Measurements from ENCODE around the gene HCAR3. TPM values are rescaled to one million over a fixed set of nuclear protein-coding genes. Genes with fewer than 3 reads are reported as not detected.
"Not testable (repeated sequence)": the region's sequence is repeated elsewhere in the genome, so short reads cannot be mapped to it uniquely, and the experiment has no call there.

Gene HCAR3
- polyA plus RNA-seq, 2 donors = 7.5 to 10.2 TPM

GRCh38 chr12:122681814-122682213 is 34.8 kb downstream of the HCAR3 start:
- Histone ChIP-seq H3K4me1 (ENCODE audit: control insufficient read depth in 2 of 2, insufficient read depth in 2 of 2, low read length in 1 of 2) (peaks cover 0 to 2% of the 10 kb centered on the region in 2 donors), H3K4me3 (ENCODE audit: low read depth in 1 of 2, low read length in 2 of 2) (no peak overlapping the region), H3K27me3 (ENCODE audit: control insufficient read depth in 1 of 2, insufficient read depth in 2 of 2, low read length in 2 of 2) (no peaks in the 10 kb centered on the region), H3K27ac (ENCODE audit: low read depth in 2 of 2, low read length in 1 of 2) (no peak overlapping the region), H3K36me3 (ENCODE audit: control insufficient read depth in 2 of 2, insufficient read depth in 2 of 2, low read length in 1 of 2) (no peaks in the 10 kb centered on the region), H3K9me3 (ENCODE audit: control insufficient read depth in 2 of 2, insufficient read depth in 1 of 2, low read depth in 1 of 2, low read length in 1 of 2) (no peaks in the 10 kb centered on the region)
- 74 to 80% methylated on average over 4 of the region's 4 CpGs for WGBS, 2 donors

GRCh38 chr12:122680989-122681388 is 35.6 kb downstream of the HCAR3 start:
- WGBS, 2 donors = 87 to 91% methylated on average over 6 of the region's 6 CpGs
- not testable (repeated sequence) for H3K9me3 ChIP-seq (ENCODE audit: control insufficient read depth in 2 of 2, insufficient read depth in 1 of 2, low read depth in 1 of 2, low read length in 1 of 2); H3K4me1 ChIP-seq (ENCODE audit: control insufficient read depth in 2 of 2, insufficient read depth in 2 of 2, low read length in 1 of 2)

DNA sequence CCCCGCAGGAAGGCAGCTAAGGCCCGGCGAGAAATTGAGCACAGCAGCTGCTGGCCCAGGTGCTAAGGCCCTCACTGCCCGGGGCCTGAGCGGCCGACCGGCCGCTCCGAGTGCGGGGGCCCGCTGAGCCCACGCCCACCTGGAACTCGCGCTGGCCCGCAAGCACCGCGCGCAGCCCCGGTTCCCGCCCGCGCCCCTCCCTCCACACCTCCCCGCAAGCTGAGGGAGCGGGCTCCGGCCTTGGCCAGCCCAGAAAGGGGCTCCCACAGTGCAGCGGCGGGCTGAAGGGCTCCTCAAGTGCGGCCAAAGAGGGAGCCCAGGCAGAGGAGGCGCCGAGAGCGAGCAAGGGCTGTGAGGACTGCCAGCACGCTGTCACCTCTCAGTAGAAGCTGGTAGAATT is 39.8 kb downstream of the HCAR3 start:
- WGBS, 2 donors = 95% methylated on average over 28 to 32 of the region's 32 CpGs
- not testable (repeated sequence) for H3K27ac ChIP-seq (ENCODE audit: low read depth in 2 of 2, low read length in 1 of 2); H3K27me3 ChIP-seq (ENCODE audit: control insufficient read depth in 1 of 2, insufficient read depth in 2 of 2, low read length in 2 of 2)

More at GRCh38 chr12:122680989-122681388, 35.6 kb downstream of the HCAR3 start:
- H3K36me3 ChIP-seq (ENCODE audit: control insufficient read depth in 2 of 2, insufficient read depth in 2 of 2, low read length in 1 of 2); H3K27ac ChIP-seq (ENCODE audit: low read depth in 2 of 2, low read length in 1 of 2); H3K4me3 ChIP-seq (ENCODE audit: low read depth in 1 of 2, low read length in 2 of 2); H3K27me3 ChIP-seq (ENCODE audit: control insufficient read depth in 1 of 2, insufficient read depth in 2 of 2, low read length in 2 of 2): not testable (repeated sequence)

DNA sequence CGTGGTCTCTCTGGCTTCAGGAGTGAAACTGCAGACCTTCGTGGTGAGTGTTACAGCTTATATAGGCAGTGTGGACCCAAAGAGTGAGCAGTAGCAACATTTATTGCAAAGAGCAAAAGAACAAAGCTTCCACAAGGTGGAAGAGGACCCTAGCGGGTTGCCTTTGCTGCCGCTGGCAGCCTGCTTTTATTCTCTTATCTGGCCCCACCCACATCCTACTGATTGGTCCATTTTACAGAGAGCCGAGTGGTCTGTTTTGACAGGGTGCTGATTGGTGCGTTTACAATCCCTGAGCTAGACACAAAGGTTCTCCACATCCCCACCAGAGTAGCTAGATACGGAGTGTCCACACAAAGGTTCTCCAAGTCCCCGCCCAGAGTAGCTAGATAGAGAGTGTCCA is 40.6 kb downstream of the HCAR3 start:
- not testable (repeated sequence) for H3K9me3 ChIP-seq (ENCODE audit: control insufficient read depth in 2 of 2, insufficient read depth in 1 of 2, low read depth in 1 of 2, low read length in 1 of 2); H3K4me1 ChIP-seq (ENCODE audit: control insufficient read depth in 2 of 2, insufficient read depth in 2 of 2, low read length in 1 of 2); H3K27ac ChIP-seq (ENCODE audit: low read depth in 2 of 2, low read length in 1 of 2); H3K27me3 ChIP-seq (ENCODE audit: control insufficient read depth in 1 of 2, insufficient read depth in 2 of 2, low read length in 2 of 2); H3K4me3 ChIP-seq (ENCODE audit: low read depth in 1 of 2, low read length in 2 of 2); H3K36me3 ChIP-seq (ENCODE audit: control insufficient read depth in 2 of 2, insufficient read depth in 2 of 2, low read length in 1 of 2)
- 89 to 92% methylated on average over 8 of the region's 8 CpGs for WGBS, 2 donors

More for the DNA sequence above, 39.8 kb downstream of the HCAR3 start:
- not testable (repeated sequence) for H3K9me3 ChIP-seq (ENCODE audit: control insufficient read depth in 2 of 2, insufficient read depth in 1 of 2, low read depth in 1 of 2, low read length in 1 of 2); H3K4me1 ChIP-seq (ENCODE audit: control insufficient read depth in 2 of 2, insufficient read depth in 2 of 2, low read length in 1 of 2); H3K4me3 ChIP-seq (ENCODE audit: low read depth in 1 of 2, low read length in 2 of 2); H3K36me3 ChIP-seq (ENCODE audit: control insufficient read depth in 2 of 2, insufficient read depth in 2 of 2, low read length in 1 of 2)

DNA sequence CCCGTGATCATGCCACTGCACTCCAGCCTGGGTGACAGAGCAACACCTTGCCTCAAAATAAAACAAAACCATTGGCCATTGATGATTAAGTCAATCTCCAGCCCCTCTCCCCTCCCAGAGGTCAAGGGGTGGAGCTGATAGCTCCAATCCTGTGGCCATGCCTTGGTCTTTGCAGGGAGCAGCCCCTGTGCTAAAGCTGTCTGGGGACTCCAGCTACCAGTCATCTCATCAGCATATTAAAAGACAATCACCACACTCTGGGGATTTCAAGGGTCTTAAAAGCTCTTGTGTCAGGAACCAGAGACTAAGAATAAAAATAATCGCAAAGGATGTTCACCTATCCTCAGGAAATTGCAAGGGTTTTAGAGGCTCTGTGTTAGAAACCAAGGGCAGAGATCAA is 44.1 kb downstream of the HCAR3 start:
- H3K4me3 ChIP-seq (ENCODE audit: low read depth in 1 of 2, low read length in 2 of 2) = no peak overlapping the region
- H3K36me3 ChIP-seq (ENCODE audit: control insufficient read depth in 2 of 2, insufficient read depth in 2 of 2, low read length in 1 of 2) = no peaks in the 10 kb centered on the region
- no peaks in the 10 kb centered on the region for H3K4me1 ChIP-seq (ENCODE audit: control insufficient read depth in 2 of 2, insufficient read depth in 2 of 2, low read length in 1 of 2)
- no peak overlapping the region for H3K27ac ChIP-seq (ENCODE audit: low read depth in 2 of 2, low read length in 1 of 2)
- 78 to 86% methylated on average over 2 of the region's 2 CpGs for WGBS, 2 donors
- no peaks in the 10 kb centered on the region for H3K9me3 ChIP-seq (ENCODE audit: control insufficient read depth in 2 of 2, insufficient read depth in 1 of 2, low read depth in 1 of 2, low read length in 1 of 2)
- no peaks in the 10 kb centered on the region for H3K27me3 ChIP-seq (ENCODE audit: control insufficient read depth in 1 of 2, insufficient read depth in 2 of 2, low read length in 2 of 2)

GRCh38 chr12:122669397-122670070 is 47.1 kb downstream of the HCAR3 start:
- 49 to 52% methylated on average over 5 of the region's 5 CpGs for WGBS, 2 donors
- no peaks in the 10 kb centered on the region for H3K36me3 ChIP-seq (ENCODE audit: control insufficient read depth in 2 of 2, insufficient read depth in 2 of 2, low read length in 1 of 2)
- no peaks in the 10 kb centered on the region for H3K4me1 ChIP-seq (ENCODE audit: control insufficient read depth in 2 of 2, insufficient read depth in 2 of 2, low read length in 1 of 2)
- H3K9me3 ChIP-seq (ENCODE audit: control insufficient read depth in 2 of 2, insufficient read depth in 1 of 2, low read depth in 1 of 2, low read length in 1 of 2) = no peaks in the 10 kb centered on the region
- no peak overlapping the region for H3K4me3 ChIP-seq (ENCODE audit: low read depth in 1 of 2, low read length in 2 of 2)
- H3K27me3 ChIP-seq (ENCODE audit: control insufficient read depth in 1 of 2, insufficient read depth in 2 of 2, low read length in 2 of 2) = no peaks in the 10 kb centered on the region
- H3K27ac ChIP-seq (ENCODE audit: low read depth in 2 of 2, low read length in 1 of 2) = no peak overlapping the region

GRCh38 chr12:122668268-122668667 is 48.3 kb downstream of the HCAR3 start:
- no peaks in the 10 kb centered on the region for H3K9me3 ChIP-seq (ENCODE audit: control insufficient read depth in 2 of 2, insufficient read depth in 1 of 2, low read depth in 1 of 2, low read length in 1 of 2)
- 81 to 91% methylated on average over 2 of the region's 2 CpGs for WGBS, 2 donors
- H3K27me3 ChIP-seq (ENCODE audit: control insufficient read depth in 1 of 2, insufficient read depth in 2 of 2, low read length in 2 of 2) = no peaks in the 10 kb centered on the region
- H3K4me1 ChIP-seq (ENCODE audit: control insufficient read depth in 2 of 2, insufficient read depth in 2 of 2, low read length in 1 of 2) = no peaks in the 10 kb centered on the region
- no peak overlapping the region for H3K4me3 ChIP-seq (ENCODE audit: low read depth in 1 of 2, low read length in 2 of 2)
- H3K36me3 ChIP-seq (ENCODE audit: control insufficient read depth in 2 of 2, insufficient read depth in 2 of 2, low read length in 1 of 2) = no peaks in the 10 kb centered on the region
- no peak overlapping the region for H3K27ac ChIP-seq (ENCODE audit: low read depth in 2 of 2, low read length in 1 of 2)

DNA sequence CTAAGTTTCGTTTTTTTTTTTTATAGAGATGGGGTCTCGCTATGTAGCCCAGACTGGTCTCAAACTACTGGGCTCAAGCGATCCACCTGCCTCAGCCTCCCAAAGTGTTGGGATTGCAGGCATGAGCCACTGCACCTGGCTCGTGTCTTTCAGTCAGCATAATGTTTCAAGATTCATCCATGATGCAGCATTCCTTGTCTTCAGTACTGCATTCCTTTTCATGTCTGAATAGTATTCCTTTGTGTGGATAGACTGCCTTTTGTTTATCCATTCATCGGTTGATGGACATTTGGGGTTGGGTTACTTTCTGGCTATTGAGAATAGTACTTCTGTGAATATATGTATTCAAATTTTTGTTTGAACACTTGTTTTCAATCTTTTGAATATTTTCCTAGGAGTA is 50.9 kb downstream of the HCAR3 start:
- 91 to 93% methylated on average over 5 of the region's 5 CpGs for WGBS, 2 donors
- Histone ChIP-seq H3K27me3 (ENCODE audit: control insufficient read depth in 1 of 2, insufficient read depth in 2 of 2, low read length in 2 of 2) (no peaks in the 10 kb centered on the region), H3K27ac (ENCODE audit: low read depth in 2 of 2, low read length in 1 of 2) (no peak overlapping the region), H3K36me3 (ENCODE audit: control insufficient read depth in 2 of 2, insufficient read depth in 2 of 2, low read length in 1 of 2) (no peaks in the 10 kb centered on the region), H3K9me3 (ENCODE audit: control insufficient read depth in 2 of 2, insufficient read depth in 1 of 2, low read depth in 1 of 2, low read length in 1 of 2) (no peaks in the 10 kb centered on the region), H3K4me1 (ENCODE audit: control insufficient read depth in 2 of 2, insufficient read depth in 2 of 2, low read length in 1 of 2) (no peaks in the 10 kb centered on the region), H3K4me3 (ENCODE audit: low read depth in 1 of 2, low read length in 2 of 2) (no peak overlapping the region)

DNA sequence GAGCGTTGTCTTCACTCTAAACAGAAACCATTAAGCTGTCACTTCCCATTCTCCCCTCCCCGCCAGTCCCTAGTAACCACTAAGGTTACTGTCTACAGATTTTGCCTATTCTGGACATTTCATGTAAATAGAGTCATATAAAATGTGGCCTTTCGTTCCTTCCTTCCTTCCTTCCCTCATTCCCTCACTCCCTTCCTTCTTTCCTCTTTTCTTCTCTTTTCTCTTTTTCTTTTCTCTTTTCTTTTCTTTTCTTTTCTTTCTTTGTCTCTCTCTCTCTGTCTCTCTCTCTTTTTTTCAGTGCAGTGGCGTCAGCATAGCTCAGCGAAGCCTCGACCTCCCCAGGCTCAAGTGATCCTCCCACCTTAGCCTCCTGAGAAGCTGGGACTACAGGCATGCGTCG is 51.3 kb downstream of the HCAR3 start:
- H3K4me3 ChIP-seq (ENCODE audit: low read depth in 1 of 2, low read length in 2 of 2) = no peak overlapping the region
- no peaks in the 10 kb centered on the region for H3K36me3 ChIP-seq (ENCODE audit: control insufficient read depth in 2 of 2, insufficient read depth in 2 of 2, low read length in 1 of 2)
- no peak overlapping the region for H3K27ac ChIP-seq (ENCODE audit: low read depth in 2 of 2, low read length in 1 of 2)
- H3K4me1 ChIP-seq (ENCODE audit: control insufficient read depth in 2 of 2, insufficient read depth in 2 of 2, low read length in 1 of 2) = no peaks in the 10 kb centered on the region
- no peaks in the 10 kb centered on the region for H3K9me3 ChIP-seq (ENCODE audit: control insufficient read depth in 2 of 2, insufficient read depth in 1 of 2, low read depth in 1 of 2, low read length in 1 of 2)
- no peaks in the 10 kb centered on the region for H3K27me3 ChIP-seq (ENCODE audit: control insufficient read depth in 1 of 2, insufficient read depth in 2 of 2, low read length in 2 of 2)
- 88 to 89% methylated on average over 8 of the region's 8 CpGs for WGBS, 2 donors
